Sigmoid colon (tissue), 7 donors: ENCODE data around the gene ANO3. TPM values are rescaled to one million over a fixed set of nuclear protein-coding genes. Genes with fewer than 3 reads are reported as not detected.
"Not testable (repeated sequence)": the region's sequence is repeated elsewhere in the genome, so short reads cannot be mapped to it uniquely, and the experiment has no call there.

Experiments
- DNase-seq: peaks from one replicate; pipeline ENCODE4 v3.0.0-alpha.2; 2019
- H3K27ac ChIP-seq, 4 donors: fragments of 200-600 bp; sonication (generic); one replicate each; pipeline ENCODE4 v1.5.1; 2016 to 2019; ENCODE audit warnings: mild to moderate bottlenecking in 1 of 4
- H3K27me3 ChIP-seq, 3 donors: fragments of 200-600 bp; sonication (generic); one replicate each; pipeline ENCODE4 v1.5.1; 2019; ENCODE audit warnings: mild to moderate bottlenecking in 1 of 3
- H3K36me3 ChIP-seq, 4 donors: fragments of 200-600 bp; sonication (generic); one replicate each; pipeline ENCODE4 v1.5.1; 2016 to 2019
- H3K4me1 ChIP-seq, 4 donors: fragments of 200-600 bp; sonication (generic); one replicate each; pipeline ENCODE4 v1.5.1; 2017 to 2019
- H3K4me3 ChIP-seq, 4 donors: fragments of 200-600 bp; sonication (generic); one replicate each; pipeline ENCODE4 v1.5.1; 2017 to 2019; ENCODE audit warnings: mild to moderate bottlenecking in 2 of 4, moderate library complexity in 1 of 4
- H3K9me3 ChIP-seq, 4 donors: fragments of 200-600 bp in 3 of 4; sonication (generic) in 3 of 4; one replicate each; pipeline versions ENCODE4 v1.5.1 to v1.6.1; 2013 to 2019
- EP300 ChIP-seq, 4 donors: sonication (generic); formaldehyde crosslinking; IDR thresholded peaks; one replicate each; pipeline ENCODE4 v1.6.1; 2017; ENCODE audit warnings: antibody characterized with exemption in 4 of 4
- POLR2A ChIP-seq, 2 donors: fragments of 450-650 bp; IDR thresholded peaks; one replicate each; pipeline ENCODE4 v1.6.1; 2016; ENCODE audit warnings: antibody characterized with exemption in 2 of 2, mild to moderate bottlenecking in 2 of 2, moderate library complexity in 2 of 2
- POLR2AphosphoS5 ChIP-seq, 4 donors: sonication (generic); formaldehyde crosslinking; IDR thresholded peaks; one replicate each; pipeline ENCODE4 v1.6.1; 2017; ENCODE audit warnings: antibody characterized with exemption in 4 of 4
- WGBS, 2 donors: extraction: QIAGEN DNeasy Blood & Tissue Kit; methylation state at CpG; one replicate each; pipeline ENCODE4 v1.1.7; 2013; 5-methylcytosine and 5-hydroxymethylcytosine counted together
- intact Hi-C: fragments of 100-400 bp; cut with DNase I; formaldehyde crosslinking; loops from one replicate; pipeline ENCODE4 v1.15.1; 2023
- polyA plus RNA-seq, 3 donors: library from polyadenylated mRNA; stranded (reverse); fragments of 200-250 nt; gene quantifications; one replicate each; pipeline ENCODE4 v1.2.3, GENCODE V29; 2013
- total RNA-seq, 4 donors: library from RNA; depleted of rRNA; stranded (reverse); fragments of >200 nt; gene quantifications; one replicate each; pipeline ENCODE4 v1.1.0, GENCODE V29; 2016
- TF ChIP-seq, protein P1 (sequence below), 4 experiments: fragments of 450-650 bp in 3 of 4; fragments of 200-600 bp in 1 of 4; IDR thresholded peaks; one replicate each; pipeline ENCODE4 v1.5.1; 2016 to 2019; ENCODE audit warnings: antibody characterized with exemption in 4 of 4, mild to moderate bottlenecking in 3 of 4, moderate library complexity in 2 of 4
- donor health status: healthy with polysubstance abuse.
- donor health status: Bipolar disorder and iron deficiency.
- donor health status: healthy.

The ANO3 gene
- total and polyA plus RNA-seq, 7 donors, result 0.04 to 0.71 (median 0.33) TPM; not detected in 2

DNA sequence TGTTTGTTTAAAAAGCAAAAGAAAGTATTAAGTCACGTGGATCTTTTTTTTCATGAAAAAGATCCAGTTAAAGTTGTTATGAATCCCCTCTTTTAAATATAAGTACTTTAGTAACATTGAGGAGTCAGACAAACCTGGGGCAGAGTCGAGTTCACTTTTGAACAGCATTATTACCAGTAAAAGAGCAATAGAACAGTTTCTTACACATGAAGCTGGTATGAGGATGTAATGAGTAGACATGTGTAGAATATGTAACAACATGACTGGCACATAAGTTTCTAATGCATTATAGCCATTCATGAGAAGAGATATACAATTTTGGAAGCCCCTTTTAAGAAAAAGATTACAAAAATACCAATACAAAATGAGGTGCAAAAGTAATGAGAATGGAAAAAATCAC, 247.8 kb downstream of the ANO3 start:
- Histone ChIP-seq H3K27ac (peak overlapping the region in 1 of 4 donors; percentile 14), H3K9me3 (no peaks in the 10 kb centered on the region), H3K36me3 (no peaks in the 10 kb centered on the region), H3K4me3 (no peak overlapping the region), H3K27me3 (no peaks in the 10 kb centered on the region), H3K4me1 (peaks cover 0 to 18% (median 0%) of the 10 kb centered on the region in 4 donors)
- DNase-seq, result no peak
- WGBS, 2 donors, result 54 to 69% methylated on average over 2 of the region's 2 CpGs
- intact Hi-C loops, result no loop called here
- TF ChIP-seq POLR2AphosphoS5 (IDR thresholded peaks at IDR 0.05), result no peak
- no peak for TF ChIP-seq EP300 (IDR thresholded peaks at IDR 0.05)
- TF ChIP-seq, protein P1, sequence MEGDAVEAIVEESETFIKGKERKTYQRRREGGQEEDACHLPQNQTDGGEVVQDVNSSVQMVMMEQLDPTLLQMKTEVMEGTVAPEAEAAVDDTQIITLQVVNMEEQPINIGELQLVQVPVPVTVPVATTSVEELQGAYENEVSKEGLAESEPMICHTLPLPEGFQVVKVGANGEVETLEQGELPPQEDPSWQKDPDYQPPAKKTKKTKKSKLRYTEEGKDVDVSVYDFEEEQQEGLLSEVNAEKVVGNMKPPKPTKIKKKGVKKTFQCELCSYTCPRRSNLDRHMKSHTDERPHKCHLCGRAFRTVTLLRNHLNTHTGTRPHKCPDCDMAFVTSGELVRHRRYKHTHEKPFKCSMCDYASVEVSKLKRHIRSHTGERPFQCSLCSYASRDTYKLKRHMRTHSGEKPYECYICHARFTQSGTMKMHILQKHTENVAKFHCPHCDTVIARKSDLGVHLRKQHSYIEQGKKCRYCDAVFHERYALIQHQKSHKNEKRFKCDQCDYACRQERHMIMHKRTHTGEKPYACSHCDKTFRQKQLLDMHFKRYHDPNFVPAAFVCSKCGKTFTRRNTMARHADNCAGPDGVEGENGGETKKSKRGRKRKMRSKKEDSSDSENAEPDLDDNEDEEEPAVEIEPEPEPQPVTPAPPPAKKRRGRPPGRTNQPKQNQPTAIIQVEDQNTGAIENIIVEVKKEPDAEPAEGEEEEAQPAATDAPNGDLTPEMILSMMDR (IDR thresholded peaks at IDR 0.05), result no peak
- TF ChIP-seq POLR2A (IDR thresholded peaks at IDR 0.05), result no peak

DNA sequence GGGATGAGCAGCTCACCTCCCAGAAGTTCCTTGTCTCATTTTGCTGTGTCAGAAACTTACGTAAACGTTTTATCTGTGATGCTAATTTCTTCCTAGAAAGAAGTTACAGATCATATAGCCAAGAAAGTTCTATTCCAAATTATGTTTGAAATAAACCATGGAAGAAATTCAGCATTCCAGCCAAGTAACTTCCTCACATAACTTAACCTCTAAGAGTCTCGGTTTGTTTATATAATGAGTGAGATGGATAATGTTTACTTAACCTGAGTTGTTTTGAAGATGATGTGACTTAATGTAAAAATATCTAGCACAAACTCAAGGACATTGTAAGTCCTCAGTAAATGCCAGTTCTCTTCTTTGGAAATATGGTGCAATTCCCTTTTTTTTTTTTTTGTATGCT, 249.0 kb downstream of the ANO3 start:
- H3K27me3 ChIP-seq, result no peaks in the 10 kb centered on the region
- TF ChIP-seq POLR2AphosphoS5 (IDR thresholded peaks at IDR 0.05), result peak in 1 of 4 donors; percentile 19
- TF ChIP-seq, protein P1 (IDR thresholded peaks at IDR 0.05), result no peak
- H3K4me1 ChIP-seq, result peaks cover 0 to 18% (median 0%) of the 10 kb centered on the region in 4 donors
- DNase-seq, result no peak
- no peak overlapping the region for H3K4me3 ChIP-seq
- H3K27ac ChIP-seq, result peak overlapping the region in 1 of 4 donors; percentile 39
- H3K36me3 ChIP-seq, result no peaks in the 10 kb centered on the region
- intact Hi-C loops, result no loop called here
- 65 to 68% methylated on average over 3 of the region's 3 CpGs for WGBS, 2 donors
- H3K9me3 ChIP-seq, result no peaks in the 10 kb centered on the region

DNA sequence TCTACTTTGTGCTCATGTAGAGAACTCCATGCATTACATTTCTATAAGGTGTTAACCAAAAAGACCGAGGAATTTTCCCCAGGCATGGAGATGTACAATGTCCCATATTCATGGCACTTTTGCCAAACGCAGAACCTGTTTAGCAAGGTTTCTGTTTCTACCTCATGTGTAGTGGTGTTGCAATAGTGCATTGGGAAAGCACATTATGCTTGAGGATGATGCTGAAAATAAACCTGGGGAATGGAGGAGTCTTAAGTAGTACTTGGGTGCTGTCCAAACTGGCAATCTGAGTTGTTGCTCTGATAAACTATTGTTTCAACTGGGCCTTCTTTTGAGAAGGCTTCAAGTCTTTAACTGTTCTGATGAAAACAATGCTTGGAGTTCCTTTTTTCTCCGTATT, 251.6 kb downstream of the ANO3 start:
- 47 to 70% methylated on average over 3 of the region's 3 CpGs for WGBS, 2 donors
- Histone ChIP-seq H3K36me3 (no peaks in the 10 kb centered on the region), H3K4me1 (peaks cover 0 to 18% (median 0%) of the 10 kb centered on the region in 4 donors), H3K9me3 (no peaks in the 10 kb centered on the region), H3K4me3 (no peak overlapping the region), H3K27ac (peak overlapping the region in 1 of 4 donors; percentile 61), H3K27me3 (no peaks in the 10 kb centered on the region)
- DNase-seq, result no peak
- TF ChIP-seq EP300 (IDR thresholded peaks at IDR 0.05) (no peak), POLR2AphosphoS5 (IDR thresholded peaks at IDR 0.05) (peak in 1 of 4 donors; percentile 34)
- intact Hi-C loops, result no loop called here

DNA sequence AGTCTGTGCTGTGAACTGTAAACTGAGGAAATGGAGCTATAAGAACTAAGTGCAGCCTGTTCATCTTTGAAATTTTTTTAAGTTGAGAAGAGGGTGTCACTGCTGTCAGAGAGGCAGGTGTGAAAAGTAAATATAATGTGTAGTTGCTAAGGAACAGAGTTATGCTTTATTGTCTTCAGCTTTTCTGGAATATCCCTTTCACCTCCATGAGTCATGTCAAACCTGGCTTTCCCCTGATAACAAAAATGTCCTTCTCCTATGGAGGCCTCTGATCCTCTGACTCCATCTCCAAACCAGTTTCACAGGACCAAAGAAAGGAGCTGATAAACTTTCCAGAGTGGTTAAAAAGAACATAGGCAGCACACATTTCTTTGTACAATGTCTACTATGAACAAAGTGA, 252.9 kb downstream of the ANO3 start:
- Histone ChIP-seq H3K9me3 (no peaks in the 10 kb centered on the region), H3K4me3 (no peak overlapping the region), H3K27me3 (no peaks in the 10 kb centered on the region), H3K27ac (no peak overlapping the region), H3K36me3 (no peaks in the 10 kb centered on the region), H3K4me1 (peaks cover 0 to 18% (median 0%) of the 10 kb centered on the region in 4 donors)
- TF ChIP-seq, protein P1 (IDR thresholded peaks at IDR 0.05), result no peak
- no peak for TF ChIP-seq POLR2AphosphoS5 (IDR thresholded peaks at IDR 0.05)
- TF ChIP-seq EP300 (IDR thresholded peaks at IDR 0.05), result no peak
- TF ChIP-seq POLR2A (IDR thresholded peaks at IDR 0.05), result no peak
- intact Hi-C loops, result no loop called here
- no peak for DNase-seq

DNA sequence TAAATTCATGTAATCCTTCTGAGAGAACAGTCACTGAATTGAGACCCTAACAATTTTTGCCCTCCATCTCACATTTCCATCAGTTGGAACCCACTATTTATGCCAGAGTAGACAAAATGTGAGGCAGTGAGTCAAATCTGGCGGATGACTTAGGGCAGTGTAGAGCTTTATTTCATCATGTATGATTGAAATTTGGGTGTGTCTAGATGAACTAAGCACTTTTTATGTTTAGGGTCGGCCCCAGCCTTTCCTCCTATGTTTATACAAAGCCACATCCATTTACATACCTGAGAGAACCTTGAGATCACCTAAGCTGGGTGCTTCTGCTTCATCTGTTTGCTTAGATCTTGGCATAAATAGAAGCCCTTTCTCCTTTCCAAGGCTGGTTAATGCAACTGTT, 255.1 kb downstream of the ANO3 start:
- WGBS, 2 donors, result 55 to 70% methylated on average over 2 of the region's 2 CpGs
- no peak for TF ChIP-seq EP300 (IDR thresholded peaks at IDR 0.05)
- Histone ChIP-seq H3K27ac (no peak overlapping the region), H3K4me3 (no peak overlapping the region), H3K27me3 (no peaks in the 10 kb centered on the region), H3K9me3 (no peaks in the 10 kb centered on the region), H3K36me3 (no peaks in the 10 kb centered on the region), H3K4me1 (peaks cover 0 to 7% (median 0%) of the 10 kb centered on the region in 4 donors)
- intact Hi-C loops, result no loop called here
- no peak for DNase-seq

DNA sequence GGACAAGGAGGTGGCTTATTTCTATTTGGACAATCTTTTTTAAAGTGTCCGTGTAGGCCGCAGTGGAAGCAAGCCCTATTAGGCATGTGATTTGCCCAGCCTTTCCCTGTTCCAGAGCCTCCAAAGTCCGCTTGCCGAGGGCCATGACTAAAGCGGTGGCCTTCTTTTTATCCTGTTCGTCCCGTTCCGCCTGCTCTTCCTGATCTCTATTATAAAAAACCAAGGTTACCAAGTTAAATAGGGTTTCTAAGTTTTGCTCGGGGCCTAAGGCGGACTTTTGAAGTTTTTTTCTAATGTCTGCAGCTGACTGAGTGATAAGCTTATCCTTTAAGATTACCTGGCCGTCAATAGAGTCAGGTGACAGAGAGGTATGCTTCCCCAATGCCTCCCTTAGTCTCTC, 261.8 kb downstream of the ANO3 start:
- Histone ChIP-seq H3K9me3 (no peaks in the 10 kb centered on the region), H3K27me3 (no peaks in the 10 kb centered on the region), H3K36me3 (no peaks in the 10 kb centered on the region), H3K27ac (no peak overlapping the region), H3K4me1 (no peaks in the 10 kb centered on the region), H3K4me3 (no peak overlapping the region)
- intact Hi-C loops, result no loop called here
- WGBS, 2 donors, result 67 to 81% methylated on average over 11 of the region's 11 CpGs
- no peak for DNase-seq
- no peak for TF ChIP-seq POLR2A (IDR thresholded peaks at IDR 0.05)
- TF ChIP-seq, protein P1 (IDR thresholded peaks at IDR 0.05), result no peak

DNA sequence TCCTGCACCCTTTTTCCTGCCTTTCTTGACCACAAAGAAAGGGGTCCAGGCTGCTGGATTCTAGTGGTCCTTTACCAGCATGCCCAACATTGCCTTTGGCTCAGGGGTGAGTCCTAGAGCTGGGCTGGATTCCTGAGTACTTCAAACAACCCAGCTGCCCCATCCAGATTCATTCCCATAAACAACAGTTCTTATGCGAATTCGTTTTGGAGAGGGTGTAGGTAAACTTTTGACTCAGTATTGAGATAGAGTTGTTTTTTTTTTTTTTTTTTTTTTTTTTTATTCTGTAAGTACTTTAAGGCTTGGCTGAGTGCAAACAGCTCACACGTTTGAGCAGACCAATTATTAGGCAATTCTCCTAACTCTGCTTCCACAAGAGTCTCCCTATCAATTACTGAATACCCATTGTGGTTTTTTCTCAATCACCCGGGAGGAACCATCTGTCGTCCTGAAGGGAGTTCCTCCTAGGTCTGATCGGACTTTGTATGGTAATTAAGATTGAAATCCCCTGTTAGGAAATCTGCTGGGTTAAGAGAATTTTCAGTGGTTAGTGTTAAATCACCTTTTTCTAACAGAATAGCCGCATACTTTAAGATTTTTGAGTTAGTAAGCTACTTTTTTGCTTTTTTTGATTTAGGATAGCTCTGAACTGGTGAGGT, 263.4 kb downstream of the ANO3 start:
- H3K27ac ChIP-seq, H3K9me3 ChIP-seq, DNase-seq, H3K27me3 ChIP-seq, H3K36me3 ChIP-seq, H3K4me1 ChIP-seq, H3K4me3 ChIP-seq, intact Hi-C loops: not testable (repeated sequence)
- 42 to 47% methylated on average over 7 of the region's 7 CpGs for WGBS, 2 donors

DNA sequence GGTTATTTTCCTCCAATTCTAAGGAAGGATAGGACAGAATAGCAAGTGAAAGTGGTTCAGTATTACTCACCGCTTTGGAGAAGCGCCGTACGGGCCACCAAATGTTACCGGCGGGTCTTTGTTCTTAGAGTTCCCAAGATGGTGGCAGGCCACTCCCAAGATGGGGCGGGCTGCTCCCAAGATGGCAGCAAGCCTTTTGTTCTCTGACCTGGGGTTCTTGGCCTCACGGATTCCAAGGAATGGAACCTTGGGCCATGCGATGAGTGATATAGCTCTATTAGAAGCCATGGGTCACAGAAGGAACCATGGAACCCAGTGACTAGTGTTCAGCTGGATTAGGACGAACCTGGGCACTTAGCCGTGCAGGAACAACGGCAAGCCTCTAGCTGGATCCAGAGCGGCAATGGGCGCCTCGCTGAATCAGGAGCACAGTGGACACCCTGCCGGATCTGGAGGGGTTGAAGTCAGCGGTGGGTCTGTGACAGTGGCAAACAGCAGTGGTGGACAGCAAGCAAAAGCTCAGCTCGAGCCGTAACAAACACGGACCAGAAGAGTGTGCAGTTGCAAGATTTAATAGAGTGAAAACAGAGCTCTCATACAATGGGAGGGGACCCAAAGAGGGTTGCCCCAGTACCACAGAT, 265.2 kb downstream of the ANO3 start:
- intact Hi-C loops, H3K9me3 ChIP-seq, H3K4me1 ChIP-seq, H3K4me3 ChIP-seq, DNase-seq, H3K27ac ChIP-seq, H3K36me3 ChIP-seq, H3K27me3 ChIP-seq: not testable (repeated sequence)
- WGBS, 2 donors, result 91 to 92% methylated on average over 20 of the region's 20 CpGs
